K562 (cell line): ENCODE results near the gene ROBO1. TPM values are rescaled to one million over a fixed set of nuclear protein-coding genes. Genes with fewer than 3 reads are reported as not detected.

Experiments
- ATAC-seq: fragments of 200-7000 bp; cut with Tn5 transposase; 3 replicates; pipeline ENCODE4 v1.9.1; 2020; ENCODE audit warnings: moderate library complexity
- BruUV-seq: library from RNA; stranded (reverse); fragments of 400-500 nt; replicated peaks from 2 replicates; lab custom pipeline; 2021; lab: Mats Ljungman, UMichigan
- CTCF ChIA-PET: fragments of 300-600 bp; formaldehyde crosslinking; extraction: SDS; loops from one replicate; lab custom pipeline; 2021; ENCODE audit warnings: low intra/inter-chr PET ratio; lab: Yijun Ruan, JAX
- POLR2A ChIA-PET: fragments of 300-600, 350-650 bp; sonication (Branson Sonifier 250); formaldehyde crosslinking; extraction: SDS; loops from one replicate; lab custom pipeline; 2021; ENCODE audit warnings: antibody characterized with exemption, inconsistent platforms; lab: Yijun Ruan, JAX
- DNase-seq, 4 experiments: peaks; one replicate each; pipeline versions ENCODE4 v3.0.0 to v3.0.0-alpha.2; 2011 to 2018; ENCODE audit warnings: low spot score in 3 of 4, mixed read lengths in 3 of 4; ENCODE audit errors: extremely low read depth in 1 of 4
- FAIRE-seq: peaks from 2 replicates; lab custom pipeline; 2011; peaks lifted over from hg19 to GRCh38; lab: Jason Lieb, UNC
- H2AFZ ChIP-seq: 2 replicates; pipeline ENCODE4 v1.6.0; 2011; ENCODE audit warnings: low read depth, low read length, control low read depth, inconsistent platforms
- H3K27ac ChIP-seq: fragments of 200-600 bp; 3 replicates; pipeline ENCODE4 v1.8.0; 2011; ENCODE audit warnings: low read depth, mild to moderate bottlenecking, control low read depth, inconsistent platforms, low read length, moderate library complexity, mixed read lengths; ENCODE audit errors: extremely low read depth
- H3K27me3 ChIP-seq, 2 experiments: fragments of 300-600 bp in 1 of 2; 2 replicates in 1 of 2; 3 replicates in 1 of 2; pipeline versions ENCODE4 v1.6.0 to v1.8.0; 2011; ENCODE audit warnings: inconsistent platforms in 2 of 2, low read length in 2 of 2, mild to moderate bottlenecking in 1 of 2, mixed read lengths in 1 of 2, moderate library complexity in 1 of 2; ENCODE audit not compliant: control insufficient read depth in 2 of 2, insufficient read depth in 2 of 2
- H3K36me3 ChIP-seq: fragments of 300-600 bp; 3 replicates; pipeline ENCODE4 v1.8.0; 2011; ENCODE audit warnings: mild to moderate bottlenecking, low read length, inconsistent platforms; ENCODE audit not compliant: control insufficient read depth, insufficient read depth
- H3K4me1 ChIP-seq, 2 experiments: fragments of 200-600 bp in 1 of 2; replicated peaks in 1 of 2; 2 replicates in 1 of 2; 3 replicates in 1 of 2; pipeline versions ENCODE4 v1.5.1 to v1.8.0; 2011; ENCODE audit warnings: inconsistent platforms in 2 of 2, low read length in 2 of 2, mild to moderate bottlenecking in 1 of 2, mixed read lengths in 1 of 2, moderate library complexity in 1 of 2; ENCODE audit not compliant: control insufficient read depth in 2 of 2, insufficient read depth in 2 of 2
- H3K4me2 ChIP-seq: 2 replicates; pipeline ENCODE4 v1.6.1; 2011; ENCODE audit warnings: low read length, control low read depth, inconsistent platforms, mixed read lengths; ENCODE audit not compliant: insufficient read depth
- H3K4me3 ChIP-seq: fragments of 200-600 bp; sonication (generic), shearing (Covaris generic); 2 replicates; pipeline ENCODE4 v1.5.1; 2016; ENCODE audit warnings: control low read depth, inconsistent platforms
- H3K79me2 ChIP-seq: fragments of 200-600 bp; 3 replicates; pipeline ENCODE4 v1.8.0; 2011; ENCODE audit warnings: low read length, inconsistent platforms; ENCODE audit not compliant: control insufficient read depth, insufficient read depth
- H3K9ac ChIP-seq, 2 experiments: 2 replicates each; pipeline versions ENCODE4 v1.6.0 to v1.6.1; 2011; ENCODE audit warnings: low read depth in 2 of 2, low read length in 2 of 2, control low read depth in 1 of 2, inconsistent platforms in 1 of 2, mild to moderate bottlenecking in 1 of 2, mixed read lengths in 1 of 2; ENCODE audit not compliant: insufficient read depth in 1 of 2
- H3K9me1 ChIP-seq: one replicate; pipeline ENCODE4 v1.6.0; 2011; ENCODE audit warnings: inconsistent platforms, mild to moderate bottlenecking, low read length, moderate library complexity; ENCODE audit not compliant: control insufficient read depth, insufficient read depth
- H3K9me3 ChIP-seq: replicated peaks from 2 replicates; pipeline ENCODE4 v1.5.1; 2011; ENCODE audit warnings: low read depth, low read length, inconsistent platforms; ENCODE audit not compliant: control insufficient read depth, insufficient read depth
- H4K20me1 ChIP-seq: replicated peaks from 2 replicates; pipeline ENCODE4 v1.6.1; 2011; ENCODE audit warnings: low read length, inconsistent platforms, mixed read lengths; ENCODE audit not compliant: control insufficient read depth, insufficient read depth
- ARID4B ChIP-seq: sonication (generic); formaldehyde crosslinking; IDR thresholded peaks from 2 replicates; pipeline ENCODE4 v1.8.0; 2022; ENCODE audit warnings: mild to moderate bottlenecking, missing genetic modification reagents
- HDAC3 ChIP-seq: fragments of 450-650 bp; IDR thresholded peaks from 2 replicates; pipeline ENCODE4 v1.6.1; 2018; ENCODE audit warnings: borderline replicate concordance, mild to moderate bottlenecking, moderate library complexity; ENCODE audit not compliant: partially characterized antibody
- NFYB ChIP-seq: IDR thresholded peaks from 2 replicates; pipeline ENCODE4 v1.6.1; 2011; ENCODE audit warnings: mild to moderate bottlenecking, moderate library complexity; ENCODE audit not compliant: insufficient read length; ENCODE audit errors: extremely low read depth
- PHF20 ChIP-seq: fragments of 450-650 bp; IDR thresholded peaks from 2 replicates; pipeline ENCODE4 v1.6.1; 2018; ENCODE audit not compliant: partially characterized antibody
- PTRF ChIP-seq: fragments of 450-650 bp; IDR thresholded peaks from 2 replicates; pipeline ENCODE4 v1.6.1; 2016; ENCODE audit warnings: mild to moderate bottlenecking, missing genetic modification characterization, missing compliant biosample characterization
- SRF ChIP-seq, 2 experiments: fragments of 250-450, 450-650 bp in 1 of 2; sonication (Bioruptor Pico) in 1 of 2; sonication (generic) in 1 of 2; formaldehyde crosslinking; IDR thresholded peaks; 2 replicates each; pipeline versions ENCODE4 v1.5.0 to v1.5.1; 2020 to 2022; ENCODE audit warnings: mild to moderate bottlenecking in 1 of 2, missing genetic modification reagents in 1 of 2
- ZBTB7A ChIP-seq: IDR thresholded peaks from 2 replicates; pipeline ENCODE4 v1.6.1; 2011; ENCODE audit warnings: low read depth, mild to moderate bottlenecking, low read length, moderate library complexity, borderline replicate concordance; ENCODE audit not compliant: control insufficient read depth
- ZFP30 ChIP-seq: fragments of 250-450 bp; sonication (Bioruptor Pico); IDR thresholded peaks from 2 replicates; pipeline ENCODE4 v1.8.0; 2022; ENCODE audit warnings: moderate library complexity, mild to moderate bottlenecking, inconsistent platforms, borderline replicate concordance
- ZZZ3 ChIP-seq: fragments of 450-650 bp; IDR thresholded peaks from 2 replicates; pipeline ENCODE4 v1.6.1; 2016; ENCODE audit warnings: antibody characterized with exemption, mild to moderate bottlenecking, moderate library complexity
- WGBS: fragments of 100-300 bp; shearing (Covaris generic); methylation state at CpG from one replicate; pipeline ENCODE4 v1.1.6; 2016; ENCODE audit warnings: low coverage, mixed read lengths; ENCODE audit not compliant: insufficient coverage; ENCODE audit errors: missing lambda C conversion rate; 5-methylcytosine and 5-hydroxymethylcytosine counted together
- in situ Hi-C: fragments of 300-500 bp; cut with MboI; formaldehyde crosslinking; loops from 4 replicates; pipeline ENCODE4 v1.15.0; 2018; ENCODE audit warnings: inconsistent platforms, mixed read lengths
- intact Hi-C: fragments of 100-400 bp; cut with micrococcal nuclease; formaldehyde crosslinking; loops from 2 replicates; pipeline ENCODE4 v1.14.2; 2022
- polyA plus RNA-seq, 8 experiments: library from polyadenylated mRNA; depleted of rRNA in 4 of 8; stranded (reverse) in 5 of 8; unstranded in 3 of 8; fragments of >200 nt; fragmentation: Nextera tagmentation in 2 of 8; fragmentation: Illumina TruSeq in 1 of 8; extraction: Ambion mirVana in 2 of 8; extraction: Trizol in 1 of 8; gene quantifications; 2 replicates each; pipeline versions ENCODE4 v1.2.1 to v1.2.3, GENCODE V29; 2011 to 2014; ENCODE audit warnings: inconsistent platforms in 1 of 8, missing spikeins in 1 of 8
- total RNA-seq, 7 experiments: library from RNA; depleted of rRNA in 6 of 7; stranded (reverse); fragments of >200 nt in 6 of 7; fragmentation: Illumina TruSeq in 2 of 7; extraction: Trizol in 2 of 7; gene quantifications; 2 replicates each; pipeline versions ENCODE4 v1.2.1 to v1.2.3, GENCODE V29; 2011 to 2021; ENCODE audit warnings: low replicate concordance in 1 of 7

ROBO1 gene
- total and polyA plus RNA-seq, 9 of the 15 experiments (the other 6 are each of a cell fraction or from before 2014, with no cell fraction given): 0.01 to 0.53 (median 0.17) TPM; not detected in 5

- TF ChIP-seq PTRF: no peak
- TF ChIP-seq SRF (CRISPR knock-in tag; IDR thresholded peaks at IDR 0.05): no peak
- no peak for TF ChIP-seq HDAC3
- TF ChIP-seq NFYB: no peak
- no peak for TF ChIP-seq PHF20
- TF ChIP-seq ZFP30 (CRISPR knock-in tag): no peak
- TF ChIP-seq ZBTB7A: no peak
- no peak for TF ChIP-seq ZZZ3
- TF ChIP-seq ARID4B (CRISPR knock-in tag): no peak
- TF ChIP-seq, all 486 proteins: peak for 0
- Histone ChIP-seq H3K36me3 (no peaks in the 10 kb centered on the region), H2AFZ (no peak overlapping the region), H3K4me1 (no peaks in the 10 kb centered on the region), H3K9me1 (no peaks in the 10 kb centered on the region), H3K9me3 (no peaks in the 10 kb centered on the region), H4K20me1 (no peaks in the 10 kb centered on the region), H3K4me3 (no peak overlapping the region), H3K27ac (no peak overlapping the region), H3K79me2 (no peaks in the 10 kb centered on the region), H3K27me3 (no peaks in the 10 kb centered on the region), H3K9ac (no peak overlapping the region), H3K4me2 (no peak overlapping the region)
- no peak for FAIRE-seq
- ChIA-PET CTCF (no interaction called here), POLR2A (no interaction called here)
- in situ Hi-C loops: no loop called here
- intact Hi-C loops: no loop called here
- BruUV-seq: no TSS peak
- 0% methylated on average over 1 of the region's 1 CpG for WGBS
- no peak for DNase-seq
- ATAC-seq: no peak
These were observed 975.1 kb downstream of the ROBO1 start for GRCh38 chr3:78792733-78793132.
